Measurements from ENCODE around the gene PTH2. TPM values are rescaled to one million over a fixed set of nuclear protein-coding genes. Genes with fewer than 3 reads are reported as not detected.
A peak's percentile ranks its signal among the peaks of the same experiment; 100 is the strongest.

Gene PTH2
- total and polyA plus RNA-seq, 7 donors: not detected

GRCh38 chr19:49451430-49452181, 28.4 kb upstream of the PTH2 start, which contains the start of gene PIH1D1:
Gene PIH1D1, minus strand, starts transcription at chr19:49451814. Its CDS starts 240 bp downstream, at chr19:49451574.
- peak within 1 kb of the TSS; percentile 94 for H3K27ac ChIP-seq
- peak; percentile 83 to 87 (median 85) for ATAC-seq
- no peaks in the 10 kb centered on the region for H3K9me3 ChIP-seq
- H3K27me3 ChIP-seq (ENCODE audit: insufficient read depth in 3 of 3, low read length in 2 of 3): no peaks in the 10 kb centered on the region
- peaks cover 0 to 29% of the 10 kb centered on the region in 2 donors for H3K36me3 ChIP-seq (ENCODE audit: insufficient read depth in 1 of 2, low read depth in 1 of 2)
- peak; percentile 97 to 98 for DNase-seq
- intact Hi-C loops (cut with DNase I): loop anchor here in 1 of 2 donors (5.0 kb wide), 1 partner anchor 191 kb away; the partner anchor contains the start of genes RRAS and SCAF1
- peaks cover 18% of the 10 kb centered on the region for H3K4me1 ChIP-seq
- 1% methylated on average over 42 of the region's 42 CpGs for WGBS, 3 donors
- no peak for TF ChIP-seq CTCF (IDR thresholded peaks at IDR 0.05)
- H3K4me3 ChIP-seq: peak within 1 kb of the TSS; percentile 93

- intact Hi-C loops (cut with DNase I): loop anchor here in 1 of 2 donors (5.0 kb wide), 1 partner anchor 192 kb away; the partner anchor contains the start of genes RRAS and SCAF1
- peak overlapping the region; percentile 36 for H3K27ac ChIP-seq
- H3K4me1 ChIP-seq: peaks cover 18% of the 10 kb centered on the region
- peaks cover 0 to 35% of the 10 kb centered on the region in 2 donors for H3K36me3 ChIP-seq (ENCODE audit: insufficient read depth in 1 of 2, low read depth in 1 of 2)
- H3K27me3 ChIP-seq (ENCODE audit: insufficient read depth in 3 of 3, low read length in 2 of 3): no peaks in the 10 kb centered on the region
- 80 to 83% (median 82%) methylated on average over 7 of the region's 7 CpGs for WGBS, 3 donors
- no peak for TF ChIP-seq CTCF (IDR thresholded peaks at IDR 0.05)
- no peaks in the 10 kb centered on the region for H3K9me3 ChIP-seq
- H3K4me3 ChIP-seq: peak overlapping the region; percentile 93
- ATAC-seq (no peak), DNase-seq (no peak)
Measured at GRCh38 chr19:49450405-49450804, 27.2 kb upstream of the PTH2 start.

- WGBS, 3 donors: 90 to 94% (median 91%) methylated on average over 6 of the region's 6 CpGs
- H3K4me3 ChIP-seq: no peak overlapping the region
- no peaks in the 10 kb centered on the region for H3K27me3 ChIP-seq (ENCODE audit: insufficient read depth in 3 of 3, low read length in 2 of 3)
- DNase-seq: no peak
- H3K27ac ChIP-seq: no peak overlapping the region
- H3K4me1 ChIP-seq: peaks cover 14% of the 10 kb centered on the region
- no peak for ATAC-seq
- no peak for TF ChIP-seq CTCF (IDR thresholded peaks at IDR 0.05)
- H3K36me3 ChIP-seq (ENCODE audit: insufficient read depth in 1 of 2, low read depth in 1 of 2): peaks cover 0 to 35% of the 10 kb centered on the region in 2 donors
- intact Hi-C loops (cut with DNase I): no loop called here
- no peaks in the 10 kb centered on the region for H3K9me3 ChIP-seq
Measured at GRCh38 chr19:49448432-49448786, 25.2 kb upstream of the PTH2 start.

- no peak overlapping the region for H3K4me3 ChIP-seq
- WGBS, 3 donors: 66 to 73% (median 71%) methylated on average over 32 of the region's 32 CpGs
- intact Hi-C loops (cut with DNase I): no loop called here
Measured at GRCh38 chr19:49447485-49448431, 24.5 kb upstream of the PTH2 start.

More at GRCh38 chr19:49447485-49448431, 24.5 kb upstream of the PTH2 start:
- no peak overlapping the region for H3K27ac ChIP-seq
- no peaks in the 10 kb centered on the region for H3K9me3 ChIP-seq
- H3K36me3 ChIP-seq (ENCODE audit: insufficient read depth in 1 of 2, low read depth in 1 of 2): peaks cover 0 to 35% of the 10 kb centered on the region in 2 donors
- TF ChIP-seq CTCF (IDR thresholded peaks at IDR 0.05): no peak
- DNase-seq: peak; percentile 60 to 88
- H3K4me1 ChIP-seq: peaks cover 14% of the 10 kb centered on the region
- no peak for ATAC-seq
- no peaks in the 10 kb centered on the region for H3K27me3 ChIP-seq (ENCODE audit: insufficient read depth in 3 of 3, low read length in 2 of 3)

Measured in psoas muscle (tissue), 8 donors.